Fibroblast of skin of right quadriceps (primary cell): ENCODE data around the gene CIZ1.
A peak's percentile ranks its signal among the peaks of the same experiment; 100 is the strongest.

ENCODE experiments used
- DNase-seq: peaks from one replicate; pipeline ENCODE4 v3.0.0-alpha.2; 2013

The CIZ1 gene

GRCh38 chr9:128121924-128122808, 69.2 kb downstream of the CIZ1 start:
- no peak for DNase-seq

- no peak for DNase-seq
These were observed 69.9 kb downstream of the CIZ1 start for GRCh38 chr9:128121466-128121810.

DNA sequence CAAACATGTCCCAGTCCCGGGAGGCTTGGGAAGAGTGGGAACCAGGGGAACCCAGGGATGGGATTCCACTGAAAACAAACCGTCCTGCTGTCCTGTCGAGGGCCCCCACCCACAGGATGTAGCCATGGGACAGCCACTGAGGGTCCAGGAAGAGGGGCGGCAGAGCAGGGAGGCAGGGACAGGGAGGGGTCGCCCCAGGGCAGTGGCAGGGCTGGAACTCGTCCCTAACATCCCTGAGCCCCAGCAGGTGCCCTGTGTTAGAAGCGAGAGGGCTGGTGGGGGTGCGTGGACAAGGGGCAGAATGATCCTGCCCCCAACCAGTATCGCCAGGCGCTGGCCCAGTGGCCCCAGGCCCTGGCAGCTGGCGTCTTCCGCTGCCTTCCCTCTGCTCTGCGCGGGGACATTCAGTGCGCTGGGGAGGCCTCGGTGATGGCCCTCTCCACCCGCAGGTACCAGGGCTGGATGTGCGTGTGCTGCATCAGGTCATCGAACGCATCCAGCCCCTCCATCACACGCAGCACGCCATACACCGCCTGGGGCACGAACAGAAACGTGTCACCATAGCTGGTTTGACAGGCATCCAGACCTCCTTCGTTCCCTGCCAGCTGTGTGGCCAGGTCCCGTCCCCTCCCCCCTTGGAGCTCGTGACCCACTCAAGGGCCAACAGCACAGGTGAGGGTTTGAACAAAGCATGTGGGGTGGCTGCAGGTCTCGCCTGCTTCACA, 70.5 kb downstream of the CIZ1 start:
- DNase-seq, result no peak

DNA sequence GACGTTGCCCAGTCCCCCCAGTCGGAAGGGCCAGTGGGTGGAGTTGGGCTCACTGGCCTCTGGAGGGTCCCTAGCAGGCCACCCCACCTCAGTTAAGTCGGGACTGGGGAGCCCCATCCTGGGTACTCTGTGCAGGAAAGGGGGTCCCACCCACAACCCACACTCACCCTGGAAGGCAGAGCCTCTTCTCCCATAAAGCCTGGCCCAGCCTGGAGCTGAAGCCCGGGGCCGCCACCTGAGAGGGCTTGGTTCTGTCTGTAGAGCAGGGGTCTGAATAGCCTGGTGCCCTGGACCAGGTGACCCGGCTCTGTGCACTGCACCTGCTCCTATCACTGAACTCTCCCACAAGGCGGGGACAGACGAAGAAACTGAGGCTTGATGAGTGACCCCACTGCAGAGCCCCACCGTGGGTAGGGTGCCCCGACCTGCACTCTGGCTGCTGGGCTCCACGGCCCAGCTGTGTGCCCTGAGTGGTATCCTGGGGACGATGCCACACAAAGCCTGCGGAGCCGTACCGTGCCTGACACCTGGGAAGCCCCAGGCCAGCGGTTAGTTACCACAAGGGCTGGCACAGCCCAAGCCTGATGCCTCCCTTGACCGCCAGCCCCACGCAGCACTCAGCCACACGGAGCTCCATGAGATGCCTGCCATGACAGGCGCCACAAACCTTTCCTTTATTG, 71.2 kb downstream of the CIZ1 start:
- DNase-seq, result no peak

GRCh38 chr9:128118971-128119665, 72.3 kb downstream of the CIZ1 start:
- DNase-seq, result no peak

DNA sequence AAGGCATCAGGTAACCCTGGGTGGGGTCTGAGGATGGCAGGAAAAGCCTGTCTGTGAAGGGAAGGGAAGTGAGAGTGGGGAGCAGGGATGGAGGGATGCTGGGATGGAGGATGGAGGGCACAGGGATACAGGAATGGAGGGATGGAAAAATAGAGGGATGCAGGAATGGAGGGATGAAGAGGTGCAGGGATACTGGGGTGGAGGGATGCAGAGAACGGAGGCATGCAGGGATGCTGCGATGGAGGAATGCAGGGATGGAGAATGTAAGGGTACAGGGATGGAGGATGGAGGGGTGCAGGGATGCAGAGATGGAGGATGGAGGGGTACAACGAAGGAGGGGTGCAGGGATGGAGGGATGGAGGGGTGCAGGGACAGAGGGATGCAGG, 72.9 kb downstream of the CIZ1 start:
- DNase-seq, result no peak

DNA sequence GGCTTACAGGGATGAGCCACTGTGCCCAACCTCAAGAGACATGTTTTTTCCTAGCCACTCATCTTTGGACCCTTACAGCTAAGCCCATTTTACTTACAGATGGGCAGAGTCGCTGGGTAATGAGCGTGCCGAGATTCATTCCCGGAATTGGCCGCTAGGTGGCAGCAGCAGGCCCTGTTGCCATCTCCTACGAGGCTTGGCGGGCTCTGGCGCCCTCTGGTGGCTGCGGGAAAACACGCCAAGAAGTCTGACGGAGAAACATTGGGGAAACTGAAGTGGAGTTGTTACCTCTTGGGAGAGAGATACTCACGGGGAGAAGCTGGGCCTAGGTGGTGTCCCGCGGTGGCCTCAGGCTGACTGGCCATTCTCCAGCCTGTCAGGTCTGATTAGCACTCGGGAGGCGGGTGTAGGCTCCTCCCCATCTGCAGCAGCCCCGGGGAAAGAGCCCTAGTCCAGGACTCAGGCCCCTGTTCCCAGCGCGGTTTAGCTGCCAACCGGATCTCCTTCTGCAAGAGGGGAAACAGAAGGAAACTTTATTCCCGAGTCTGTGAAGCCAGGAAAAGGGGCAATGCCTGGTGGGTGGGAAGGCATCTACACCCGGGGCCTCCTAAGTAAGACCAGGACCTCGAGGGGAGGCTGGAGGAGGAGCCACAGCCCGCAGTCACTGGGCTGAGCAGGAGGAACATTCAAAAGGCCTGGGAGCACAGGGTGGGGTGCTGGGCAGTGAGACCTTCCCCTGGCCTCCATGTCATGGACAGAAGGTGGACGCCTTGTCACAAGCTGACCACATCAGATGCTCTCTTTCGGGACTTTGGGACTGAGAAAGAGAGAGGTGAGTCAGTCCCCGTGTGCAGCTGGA, 73.5 kb downstream of the CIZ1 start:
- peak; percentile 79 for DNase-seq

- DNase-seq, result no peak
These were observed 75.0 kb downstream of the CIZ1 start for GRCh38 chr9:128116104-128117083.
